Large intestine (tissue), 12 donors: ENCODE data around the gene GPD1L. TPM values are rescaled to one million over a fixed set of nuclear protein-coding genes. Genes with fewer than 3 reads are reported as not detected.
A peak's percentile ranks its signal among the peaks of the same experiment; 100 is the strongest.
"Not testable (repeated sequence)": the region's sequence is repeated elsewhere in the genome, so short reads cannot be mapped to it uniquely, and the experiment has no call there.

Experiments used
- DNase-seq, 2 donors: peaks; one replicate each; pipeline versions ENCODE4 v3.0.0 to v3.0.0-alpha.2; 2013
- H3K27ac ChIP-seq: one replicate; pipeline ENCODE4 v1.5.1; 2013; ENCODE audit warnings: low read length
- H3K27me3 ChIP-seq: 2 replicates; pipeline ENCODE4 v1.6.1; 2013; ENCODE audit warnings: low read length; ENCODE audit not compliant: control insufficient read depth, insufficient read depth
- H3K36me3 ChIP-seq: 2 replicates; pipeline ENCODE4 v1.6.1; 2013; ENCODE audit warnings: low read length; ENCODE audit not compliant: control insufficient read depth, insufficient read depth
- H3K4me1 ChIP-seq: one replicate; pipeline ENCODE4 v1.6.1; 2013; ENCODE audit warnings: low read length; ENCODE audit not compliant: control insufficient read depth, insufficient read depth
- H3K4me3 ChIP-seq: one replicate; pipeline ENCODE4 v1.5.1; 2013; ENCODE audit warnings: low read length
- H3K9me3 ChIP-seq: one replicate; pipeline ENCODE4 v1.6.1; 2013; ENCODE audit warnings: mild to moderate bottlenecking, low read depth, low read length, moderate library complexity; ENCODE audit not compliant: control insufficient read depth
- WGBS: methylation state at CpG from one replicate; pipeline ENCODE4 v1.1.5; 2013; ENCODE audit warnings: low lambda C conversion rate; ENCODE audit not compliant: insufficient coverage; 5-methylcytosine and 5-hydroxymethylcytosine counted together
- long read RNA-seq, 11 donors: transcript quantifications; one replicate each; lab custom pipeline, GENCODE V29; 2026
- polyA plus RNA-seq: library from polyadenylated mRNA; unstranded; fragments of 120-200 nt; gene quantifications from one replicate; pipeline ENCODE4 v1.2.1, GENCODE V29; 2013

The GPD1L gene
- 17.5 TPM for polyA plus RNA-seq
- long read RNA-seq, donor 1, full-length matches to known transcripts: 3 of 3 reads
- long read RNA-seq, donor 1, partial matches to known transcripts: 0 of 3 reads
- long read RNA-seq, donor 1, other reads (novel, unspliced or antisense): 0 of 3 reads
- long read RNA-seq, donor 2, full-length matches to known transcripts: 6 of 6 reads
- long read RNA-seq, donor 2, partial matches to known transcripts: 0 of 6 reads
- long read RNA-seq, donor 2, other reads (novel, unspliced or antisense): 0 of 6 reads
- long read RNA-seq, donor 3: 0 reads
- long read RNA-seq, donor 4: 0 reads
- long read RNA-seq, donor 5, partial matches to known transcripts: 6 of 6 reads
- long read RNA-seq, donor 5, other reads (novel, unspliced or antisense): 0 of 6 reads
- long read RNA-seq, donor 6, full-length matches to known transcripts: 2 of 2 reads
- long read RNA-seq, donor 6, partial matches to known transcripts: 0 of 2 reads
- long read RNA-seq, donor 6, other reads (novel, unspliced or antisense): 0 of 2 reads
- long read RNA-seq, donor 7, full-length matches to known transcripts: 5 of 5 reads
- long read RNA-seq, donor 7, partial matches to known transcripts: 0 of 5 reads
- long read RNA-seq, donor 7, other reads (novel, unspliced or antisense): 0 of 5 reads
- long read RNA-seq, donor 8, full-length matches to known transcripts: 7 of 7 reads
- long read RNA-seq, donor 8, partial matches to known transcripts: 0 of 7 reads
- long read RNA-seq, donor 8, other reads (novel, unspliced or antisense): 0 of 7 reads
- long read RNA-seq, donor 9, full-length matches to known transcripts: 5 of 5 reads
- long read RNA-seq, donor 9, partial matches to known transcripts: 0 of 5 reads
- long read RNA-seq, donor 9, other reads (novel, unspliced or antisense): 0 of 5 reads
- long read RNA-seq, donor 10, full-length matches to known transcripts: 3 of 9 reads
- long read RNA-seq, donor 10, partial matches to known transcripts: 6 of 9 reads
- long read RNA-seq, donor 10, other reads (novel, unspliced or antisense): 0 of 9 reads
- long read RNA-seq, donor 11, full-length matches to known transcripts: 3 of 3 reads
- long read RNA-seq, donor 11, partial matches to known transcripts: 0 of 3 reads
- long read RNA-seq, donor 11, other reads (novel, unspliced or antisense): 0 of 3 reads

GRCh38 chr3:32106132-32106928, at the start of gene GPD1L:
GPD1L (plus strand) TSS chr3:32106620; CDS start chr3:32106712, 92 bp downstream.
- H3K36me3 ChIP-seq: no peaks in the 10 kb centered on the region
- H3K27me3 ChIP-seq: no peaks in the 10 kb centered on the region
- WGBS: no CpG with 5 or more reads among the region's 78 CpGs
- peak; percentile 96 to 97 for DNase-seq
- peak within 1 kb of the TSS; percentile 68 for H3K4me3 ChIP-seq
- peaks cover 12% of the 10 kb centered on the region for H3K9me3 ChIP-seq
- H3K27ac ChIP-seq: peak within 1 kb of the TSS; percentile 53
- peaks cover 6% of the 10 kb centered on the region for H3K4me1 ChIP-seq

- no CpG with 5 or more reads among the region's 4 CpGs for WGBS
- not testable (repeated sequence) for H3K27me3 ChIP-seq, H3K9me3 ChIP-seq, H3K36me3 ChIP-seq, H3K27ac ChIP-seq, H3K4me1 ChIP-seq, DNase-seq, H3K4me3 ChIP-seq
Observed at GRCh38 chr3:32058465-32058864, 48.0 kb upstream of the GPD1L start.

- no peaks in the 10 kb centered on the region for H3K27me3 ChIP-seq
- H3K9me3 ChIP-seq: no peaks in the 10 kb centered on the region
- no CpG with 5 or more reads among the region's 4 CpGs for WGBS
- no peak overlapping the region for H3K4me3 ChIP-seq
- H3K27ac ChIP-seq: no peak overlapping the region
- H3K36me3 ChIP-seq: no peaks in the 10 kb centered on the region
- H3K4me1 ChIP-seq: no peaks in the 10 kb centered on the region
- no peak for DNase-seq
Observed at GRCh38 chr3:32062950-32063582, 43.4 kb upstream of the GPD1L start.

DNA sequence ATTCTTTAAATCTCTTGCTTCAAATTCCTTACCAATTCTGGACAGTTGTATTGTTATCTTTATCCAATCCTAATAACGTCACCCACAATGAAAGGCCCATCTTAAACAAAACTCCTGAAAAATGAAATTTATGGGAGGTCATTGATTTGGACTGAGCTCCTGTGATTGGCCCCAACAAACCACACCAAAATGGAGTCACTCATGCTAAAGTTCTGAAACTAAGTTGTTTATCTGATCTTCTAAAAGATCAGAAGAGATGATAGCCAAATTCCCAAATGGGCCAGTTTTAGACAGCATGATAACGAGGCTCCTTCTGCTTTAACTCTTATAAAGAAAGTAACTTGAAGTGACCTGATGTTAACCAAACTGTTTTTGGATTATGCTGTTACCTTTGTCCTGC, 39.7 kb upstream of the GPD1L start:
- no peak overlapping the region for H3K27ac ChIP-seq
- no peak overlapping the region for H3K4me3 ChIP-seq
- no peaks in the 10 kb centered on the region for H3K36me3 ChIP-seq
- no peaks in the 10 kb centered on the region for H3K9me3 ChIP-seq
- no peaks in the 10 kb centered on the region for H3K27me3 ChIP-seq
- no peaks in the 10 kb centered on the region for H3K4me1 ChIP-seq
- WGBS: 100% methylated on average over 1 of the region's 2 CpGs
- no peak for DNase-seq

DNA sequence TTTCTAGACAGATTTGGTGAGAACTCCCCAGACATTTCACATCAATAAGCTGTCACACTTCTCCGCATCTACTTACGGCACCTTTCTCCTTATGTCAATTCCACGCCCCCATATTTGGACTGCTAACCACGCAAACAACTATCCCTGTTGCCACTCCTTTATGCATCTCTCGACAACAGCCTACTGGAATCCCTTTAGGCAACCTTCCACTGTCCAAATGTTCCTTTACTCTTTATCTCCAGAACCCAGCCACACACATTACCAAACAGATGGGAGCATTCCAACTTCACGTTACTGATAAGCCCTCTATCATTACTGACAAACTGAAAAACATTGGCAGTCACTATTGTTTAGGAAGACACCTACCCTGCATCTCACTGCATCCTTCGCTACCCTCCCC, 32.2 kb upstream of the GPD1L start:
- not testable (repeated sequence) for DNase-seq, H3K27ac ChIP-seq, H3K36me3 ChIP-seq, H3K9me3 ChIP-seq, H3K4me1 ChIP-seq, H3K4me3 ChIP-seq, H3K27me3 ChIP-seq
- WGBS: 100% methylated on average over 1 of the region's 7 CpGs

DNA sequence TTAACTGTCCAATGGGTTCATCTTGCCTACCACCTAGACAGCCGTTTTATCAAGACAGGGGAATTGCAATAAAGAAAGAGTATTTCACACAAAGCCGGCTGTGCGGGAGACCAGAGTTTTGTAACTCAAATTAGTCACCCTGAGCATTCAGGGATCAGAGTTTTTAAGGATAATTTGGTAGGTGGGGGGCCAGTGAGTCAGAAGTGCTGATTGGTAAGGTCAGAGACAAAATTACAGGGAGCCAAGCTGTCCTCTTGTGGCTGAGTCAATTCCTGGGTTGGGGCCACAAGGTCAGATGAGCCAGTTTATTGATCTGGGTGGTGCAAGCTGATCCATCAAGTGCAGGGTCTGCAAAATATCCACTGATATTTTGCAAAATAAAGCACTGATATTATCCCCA, 29.9 kb upstream of the GPD1L start:
- DNase-seq: no peak
- H3K36me3 ChIP-seq: no peaks in the 10 kb centered on the region
- no CpG with 5 or more reads among the region's 3 CpGs for WGBS
- H3K4me3 ChIP-seq: no peak overlapping the region
- no peak overlapping the region for H3K27ac ChIP-seq
- H3K9me3 ChIP-seq: no peaks in the 10 kb centered on the region
- H3K27me3 ChIP-seq: no peaks in the 10 kb centered on the region
- no peaks in the 10 kb centered on the region for H3K4me1 ChIP-seq

DNA sequence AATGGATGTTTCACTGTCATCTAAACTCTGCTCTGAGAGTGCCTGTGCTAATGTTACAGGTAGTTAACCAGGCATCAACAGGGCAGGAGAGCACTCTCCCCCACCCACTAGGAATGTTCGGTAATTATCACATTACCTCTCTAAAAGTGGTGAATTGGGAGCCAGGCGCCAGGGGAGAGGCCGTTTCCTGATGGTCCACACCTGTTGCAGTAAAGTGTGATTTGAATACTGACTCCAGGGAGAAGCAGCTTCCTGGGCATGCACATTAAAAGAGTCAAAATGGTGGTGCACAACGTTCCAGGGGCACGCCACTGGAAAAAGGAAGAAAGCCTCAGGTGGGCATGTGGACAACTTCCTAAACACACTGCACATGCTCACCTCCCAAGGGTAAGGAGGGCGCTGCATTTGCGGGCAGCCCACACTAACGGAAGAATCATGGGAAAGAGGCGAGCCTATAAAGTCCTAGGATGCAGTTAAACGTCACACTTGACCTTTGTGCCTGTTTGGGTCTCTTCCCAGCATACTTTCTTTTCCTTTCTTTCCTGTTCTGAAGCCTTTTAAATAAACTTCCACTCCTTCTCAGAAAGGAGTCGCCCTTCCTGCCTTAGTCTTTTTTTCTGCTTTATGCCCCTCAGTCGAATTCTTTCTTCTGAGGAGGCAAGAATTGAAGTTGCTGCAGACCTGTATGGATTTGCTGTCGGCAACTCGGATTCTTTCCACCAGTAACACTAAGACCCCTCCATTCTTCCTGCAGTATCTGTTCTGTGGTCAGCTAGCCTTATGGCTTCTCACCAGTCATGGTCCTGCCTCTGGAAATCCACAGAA, 28.9 kb upstream of the GPD1L start:
- Histone ChIP-seq H3K27me3 (no peaks in the 10 kb centered on the region), H3K4me3 (no peak overlapping the region), H3K9me3 (no peaks in the 10 kb centered on the region), H3K36me3 (no peaks in the 10 kb centered on the region), H3K4me1 (no peaks in the 10 kb centered on the region), H3K27ac (peak overlapping the region; percentile 33)
- peak in 1 of 2 donors; percentile 41 for DNase-seq
- WGBS: no CpG with 5 or more reads among the region's 14 CpGs

DNA sequence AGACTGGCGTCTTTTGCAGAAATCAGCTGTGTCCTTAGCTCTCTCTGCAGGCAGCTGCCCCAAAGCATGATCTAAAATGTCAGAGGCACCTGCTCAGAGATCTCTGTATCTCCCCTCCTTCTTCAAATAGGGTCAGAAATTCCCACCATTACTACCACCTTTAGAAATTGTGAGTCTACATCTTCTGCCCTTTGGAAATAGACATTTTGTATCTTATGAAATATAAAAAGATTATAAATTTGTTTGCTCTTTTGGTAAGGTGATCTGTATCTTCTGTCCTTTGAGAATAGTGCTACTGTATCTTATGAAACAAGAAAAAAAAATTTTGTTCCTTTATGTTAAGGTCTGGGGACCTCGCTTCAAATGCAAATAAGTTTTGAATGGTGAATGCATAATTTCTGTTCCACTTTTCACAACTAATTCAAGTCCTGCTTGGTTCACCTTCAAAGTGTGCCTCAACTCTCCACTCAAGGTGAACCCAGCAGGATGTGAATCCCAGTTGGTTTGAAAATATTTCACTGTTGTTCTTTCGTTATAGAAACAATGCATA, 28.3 kb upstream of the GPD1L start:
- H3K27me3 ChIP-seq: no peaks in the 10 kb centered on the region
- DNase-seq: no peak
- H3K36me3 ChIP-seq: no peaks in the 10 kb centered on the region
- no peak overlapping the region for H3K27ac ChIP-seq
- WGBS: no CpG with 5 or more reads among the region's 3 CpGs
- no peaks in the 10 kb centered on the region for H3K9me3 ChIP-seq
- H3K4me1 ChIP-seq: no peaks in the 10 kb centered on the region
- H3K4me3 ChIP-seq: no peak overlapping the region

DNA sequence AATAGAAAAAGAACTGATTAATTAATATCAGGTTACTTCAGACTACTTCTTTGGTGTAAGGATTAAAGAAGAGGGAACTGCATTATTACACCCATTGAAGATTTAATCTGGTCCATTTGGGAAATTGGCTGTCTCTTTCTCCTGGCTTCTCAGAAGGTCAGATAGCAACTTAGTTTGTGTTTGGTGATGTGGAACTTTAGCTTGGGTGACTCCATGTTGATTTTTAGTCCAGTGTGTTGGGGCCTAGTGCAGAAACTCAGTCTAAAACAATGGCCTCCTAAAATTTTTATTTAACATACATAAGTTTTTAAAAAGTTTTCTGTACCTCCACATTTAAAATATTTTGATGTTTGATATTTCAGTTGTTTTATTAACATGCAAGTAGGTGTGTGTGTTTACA, 27.6 kb upstream of the GPD1L start:
- no peak for DNase-seq
- H3K4me1 ChIP-seq: no peaks in the 10 kb centered on the region
- H3K9me3 ChIP-seq: no peaks in the 10 kb centered on the region
- no peak overlapping the region for H3K27ac ChIP-seq
- H3K4me3 ChIP-seq: no peak overlapping the region
- H3K27me3 ChIP-seq: no peaks in the 10 kb centered on the region
- H3K36me3 ChIP-seq: no peaks in the 10 kb centered on the region
